Measurements from ENCODE around the gene OMA1. TPM values are rescaled to one million over a fixed set of nuclear protein-coding genes. Genes with fewer than 3 reads are reported as not detected.

The OMA1 gene
- polyA plus RNA-seq, 1 donor (not counting 4 experiments of a cell fraction or from before 2014, with no cell fraction given) = 16.3 TPM

GRCh38 chr1:58446368-58446767 is 100.2 kb downstream of the OMA1 start:
- no peaks in the 10 kb centered on the region for H3K27me3 ChIP-seq (ENCODE audit: control insufficient read depth, extremely low read depth, insufficient read depth, low read length)
- no peak overlapping the region for H3K4me3 ChIP-seq (ENCODE audit: control insufficient read depth in 2 of 3, extremely low read depth in 1 of 3, insufficient read depth in 2 of 3, low read depth in 1 of 3, low read length in 3 of 3)
- no peak overlapping the region for H3K9ac ChIP-seq (ENCODE audit: control insufficient read depth, extremely low read depth, insufficient read depth, low read length)
- H3K36me3 ChIP-seq (ENCODE audit: control insufficient read depth in 2 of 2, extremely low read depth in 1 of 2, insufficient read depth in 2 of 2, low read length in 2 of 2) = no peaks in the 10 kb centered on the region
- H2AFZ ChIP-seq (ENCODE audit: control insufficient read depth, low read length) = no peak overlapping the region
- H3K79me2 ChIP-seq (ENCODE audit: control insufficient read depth, insufficient read depth, low read length) = no peaks in the 10 kb centered on the region
- TF ChIP-seq CTCF (optimal IDR thresholded peaks at IDR 0.05 in 1 of 3, IDR thresholded peaks at IDR 0.05 in 1 of 3, conservative IDR thresholded peaks at IDR 0.05 in 1 of 3; ENCODE audit: extremely low read depth in 1 of 3, insufficient read depth in 2 of 3, low read length in 3 of 3) (no peak), EZH2 (IDR thresholded peaks at IDR 0.05; ENCODE audit: low read length) (no peak)
- FAIRE-seq (no peak), DNase-seq (ENCODE audit: low read depth, low spot score) (no peak)
- no peaks in the 10 kb centered on the region for H3K9me1 ChIP-seq (ENCODE audit: control insufficient read depth, extremely low read depth, insufficient read depth, low read length)
- H3K27ac ChIP-seq (ENCODE audit: control insufficient read depth, insufficient read depth, low read length) = no peak overlapping the region
- no peaks in the 10 kb centered on the region for H3K9me3 ChIP-seq (ENCODE audit: control insufficient read depth, low read depth, low read length)
- H3K4me2 ChIP-seq (ENCODE audit: control insufficient read depth, extremely low read depth, insufficient read depth, low read depth, low read length) = no peak overlapping the region
- H3K4me1 ChIP-seq (ENCODE audit: control insufficient read depth, extremely low read depth, insufficient read depth, low read length) = no peaks in the 10 kb centered on the region
- no peaks in the 10 kb centered on the region for H4K20me1 ChIP-seq (ENCODE audit: control insufficient read depth, extremely low read depth, insufficient read depth, low read length)
- dilution Hi-C loops (cut with MboI; ENCODE audit: extremely low pct_ligation_motif_present, low sequenced_read_pairs) = no loop called here

GRCh38 chr1:58443986-58444868 is 102.3 kb downstream of the OMA1 start:
- H3K9me1 ChIP-seq (ENCODE audit: control insufficient read depth, extremely low read depth, insufficient read depth, low read length) = no peaks in the 10 kb centered on the region
- H2AFZ ChIP-seq (ENCODE audit: control insufficient read depth, low read length) = no peak overlapping the region
- H3K4me2 ChIP-seq (ENCODE audit: control insufficient read depth, extremely low read depth, insufficient read depth, low read depth, low read length) = no peak overlapping the region
- no peak for DNase-seq (ENCODE audit: low read depth, low spot score)
- no peak overlapping the region for H3K4me3 ChIP-seq (ENCODE audit: control insufficient read depth in 2 of 3, extremely low read depth in 1 of 3, insufficient read depth in 2 of 3, low read depth in 1 of 3, low read length in 3 of 3)
- H3K9ac ChIP-seq (ENCODE audit: control insufficient read depth, extremely low read depth, insufficient read depth, low read length) = no peak overlapping the region
- TF ChIP-seq EZH2 (IDR thresholded peaks at IDR 0.05; ENCODE audit: low read length) = no peak
- no peak for TF ChIP-seq CTCF (optimal IDR thresholded peaks at IDR 0.05 in 1 of 3, IDR thresholded peaks at IDR 0.05 in 1 of 3, conservative IDR thresholded peaks at IDR 0.05 in 1 of 3; ENCODE audit: extremely low read depth in 1 of 3, insufficient read depth in 2 of 3, low read length in 3 of 3)
- H3K79me2 ChIP-seq (ENCODE audit: control insufficient read depth, insufficient read depth, low read length) = no peaks in the 10 kb centered on the region
- no peak overlapping the region for H3K27ac ChIP-seq (ENCODE audit: control insufficient read depth, insufficient read depth, low read length)
- H4K20me1 ChIP-seq (ENCODE audit: control insufficient read depth, extremely low read depth, insufficient read depth, low read length) = no peaks in the 10 kb centered on the region
- no peaks in the 10 kb centered on the region for H3K9me3 ChIP-seq (ENCODE audit: control insufficient read depth, low read depth, low read length)
- dilution Hi-C loops (cut with MboI; ENCODE audit: extremely low pct_ligation_motif_present, low sequenced_read_pairs) = no loop called here
- no peaks in the 10 kb centered on the region for H3K36me3 ChIP-seq (ENCODE audit: control insufficient read depth in 2 of 2, extremely low read depth in 1 of 2, insufficient read depth in 2 of 2, low read length in 2 of 2)
- no peaks in the 10 kb centered on the region for H3K27me3 ChIP-seq (ENCODE audit: control insufficient read depth, extremely low read depth, insufficient read depth, low read length)
- FAIRE-seq = no peak
- no peaks in the 10 kb centered on the region for H3K4me1 ChIP-seq (ENCODE audit: control insufficient read depth, extremely low read depth, insufficient read depth, low read length)

All from keratinocyte (primary cell).